GM12891 (cell line): Measurements from ENCODE around the gene SLC10A4.

Source experiments
- POLR2A ChIP-seq: IDR thresholded peaks from 2 replicates; pipeline ENCODE4 v1.6.1; 2011; ENCODE audit warnings: low read depth, low read length, control low read depth
- POLR2AphosphoS5 ChIP-seq: IDR thresholded peaks from 2 replicates; pipeline ENCODE4 v1.6.1; 2011; ENCODE audit warnings: low read depth, low read length, control low read depth
- TAF1 ChIP-seq: IDR thresholded peaks from 2 replicates; pipeline ENCODE4 v1.6.1; 2011; ENCODE audit warnings: low read depth, low read length, control low read depth

- TF ChIP-seq POLR2AphosphoS5 (no peak), POLR2A (no peak), TAF1 (no peak)
Measured at GRCh38 chr4:48506716-48507115, 23.6 kb downstream of the SLC10A4 start.
